Measurements from ENCODE around the gene TRIM50.

- TF ChIP-seq CTCF (IDR thresholded peaks at IDR 0.05 in 4 of 5, conservative IDR thresholded peaks at IDR 0.05 in 1 of 5): no peak
- no peak for TF ChIP-seq POLR2A (IDR thresholded peaks at IDR 0.05)
Observed at GRCh38 chr7:73338321-73338720, 10.4 kb upstream of the TRIM50 start.
